Neutrophil (primary cell): ENCODE measurements around the gene NFIB.

Experiments used
- H3K27ac ChIP-seq: fragments of 200-600 bp; sonication (generic); 2 replicates; pipeline ENCODE4 v1.5.1; 2016; ENCODE audit warnings: mild to moderate bottlenecking, moderate library complexity
- H3K27me3 ChIP-seq: fragments of 200-600 bp; sonication (generic); 2 replicates; pipeline ENCODE4 v1.6.0; 2016; ENCODE audit warnings: mild to moderate bottlenecking
- H3K36me3 ChIP-seq: fragments of 200-600 bp; sonication (generic); 2 replicates; pipeline ENCODE4 v1.5.1; 2017
- H3K4me1 ChIP-seq, 2 experiments: fragments of 200-600 bp in 1 of 2; sonication (generic) in 1 of 2; 1 replicate in 1 of 2; 2 replicates in 1 of 2; pipeline versions ENCODE4 v1.5.1 to v1.6.1; 2013 to 2016; ENCODE audit warnings: low read depth in 1 of 2, low read length in 1 of 2, mild to moderate bottlenecking in 1 of 2, moderate library complexity in 1 of 2; ENCODE audit not compliant: control insufficient read depth in 1 of 2, insufficient read depth in 1 of 2
- H3K4me3 ChIP-seq, 2 experiments: fragments of 200-600 bp in 1 of 2; sonication (generic) in 1 of 2; 1 replicate in 1 of 2; 2 replicates in 1 of 2; pipeline ENCODE4 v1.5.1; 2013 to 2016; ENCODE audit warnings: low read depth in 1 of 2, low read length in 1 of 2, mild to moderate bottlenecking in 1 of 2, moderate library complexity in 1 of 2
- H3K9me3 ChIP-seq: fragments of 200-600 bp; sonication (generic); 2 replicates; pipeline ENCODE4 v1.5.1; 2016
- TF ChIP-seq, protein P1 (sequence below): fragments of 200-600 bp; sonication (generic); IDR thresholded peaks from 2 replicates; pipeline ENCODE4 v1.5.1; 2016; ENCODE audit warnings: antibody characterized with exemption

NFIB gene

DNA sequence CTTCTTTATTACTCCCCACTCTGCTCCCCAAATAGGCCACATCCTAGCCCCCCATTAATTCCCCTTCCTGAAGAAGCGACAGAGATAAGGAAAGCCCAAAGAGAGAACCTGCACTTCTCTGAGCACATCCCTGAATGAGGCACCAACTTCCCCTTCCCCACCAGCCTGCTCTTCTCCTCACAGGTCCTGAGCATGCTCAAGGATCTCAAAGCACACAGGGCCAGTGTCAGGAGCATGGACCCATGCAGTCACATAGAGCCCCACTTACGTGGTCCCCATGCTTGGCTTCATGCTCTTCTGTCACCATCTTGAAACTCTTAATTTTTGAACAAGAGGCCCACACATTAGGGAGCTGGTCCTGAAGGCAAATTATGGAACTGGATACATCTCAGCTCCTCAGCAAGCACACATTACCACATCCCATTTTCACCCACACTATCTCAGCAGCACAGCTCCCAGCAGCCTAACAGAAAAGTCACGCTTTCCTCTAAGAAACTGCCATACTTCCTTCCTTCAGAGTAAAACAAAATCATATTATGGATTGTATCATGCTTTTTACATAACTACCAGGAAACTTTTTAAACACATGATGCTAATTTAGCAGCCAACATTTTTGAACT lies 99.8 kb downstream of the NFIB start:
- no peak overlapping the region for H3K27ac ChIP-seq
- H3K36me3 ChIP-seq, result no peaks in the 10 kb centered on the region
- TF ChIP-seq, protein P1, sequence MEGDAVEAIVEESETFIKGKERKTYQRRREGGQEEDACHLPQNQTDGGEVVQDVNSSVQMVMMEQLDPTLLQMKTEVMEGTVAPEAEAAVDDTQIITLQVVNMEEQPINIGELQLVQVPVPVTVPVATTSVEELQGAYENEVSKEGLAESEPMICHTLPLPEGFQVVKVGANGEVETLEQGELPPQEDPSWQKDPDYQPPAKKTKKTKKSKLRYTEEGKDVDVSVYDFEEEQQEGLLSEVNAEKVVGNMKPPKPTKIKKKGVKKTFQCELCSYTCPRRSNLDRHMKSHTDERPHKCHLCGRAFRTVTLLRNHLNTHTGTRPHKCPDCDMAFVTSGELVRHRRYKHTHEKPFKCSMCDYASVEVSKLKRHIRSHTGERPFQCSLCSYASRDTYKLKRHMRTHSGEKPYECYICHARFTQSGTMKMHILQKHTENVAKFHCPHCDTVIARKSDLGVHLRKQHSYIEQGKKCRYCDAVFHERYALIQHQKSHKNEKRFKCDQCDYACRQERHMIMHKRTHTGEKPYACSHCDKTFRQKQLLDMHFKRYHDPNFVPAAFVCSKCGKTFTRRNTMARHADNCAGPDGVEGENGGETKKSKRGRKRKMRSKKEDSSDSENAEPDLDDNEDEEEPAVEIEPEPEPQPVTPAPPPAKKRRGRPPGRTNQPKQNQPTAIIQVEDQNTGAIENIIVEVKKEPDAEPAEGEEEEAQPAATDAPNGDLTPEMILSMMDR, result no peak
- no peak overlapping the region for H3K4me3 ChIP-seq
- H3K4me1 ChIP-seq, result no peaks in the 10 kb centered on the region
- no peaks in the 10 kb centered on the region for H3K9me3 ChIP-seq
- no peaks in the 10 kb centered on the region for H3K27me3 ChIP-seq

DNA sequence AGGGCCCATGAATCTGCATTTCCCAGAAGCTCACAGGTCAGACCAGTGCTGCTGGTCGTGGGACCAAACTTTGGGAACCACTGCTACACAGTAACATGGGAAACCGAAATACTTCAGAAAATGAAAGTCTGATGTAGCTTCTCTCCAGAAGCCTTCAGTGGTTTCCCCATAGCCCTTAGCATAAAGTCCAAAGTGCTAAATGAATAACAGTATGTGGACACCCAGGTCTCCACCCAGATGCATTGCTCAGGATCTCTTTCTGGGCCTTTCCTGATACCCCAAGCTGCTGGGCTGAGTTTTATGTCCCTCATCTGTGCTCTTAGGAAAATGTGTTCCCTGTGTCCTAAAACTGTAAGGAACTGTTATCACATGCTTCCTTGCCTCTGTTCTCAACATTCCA lies 100.4 kb downstream of the NFIB start:
- TF ChIP-seq, protein P1, result no peak
- Histone ChIP-seq H3K4me3 (no peak overlapping the region), H3K27me3 (no peaks in the 10 kb centered on the region), H3K9me3 (no peaks in the 10 kb centered on the region), H3K36me3 (no peaks in the 10 kb centered on the region), H3K27ac (no peak overlapping the region), H3K4me1 (no peaks in the 10 kb centered on the region)

DNA sequence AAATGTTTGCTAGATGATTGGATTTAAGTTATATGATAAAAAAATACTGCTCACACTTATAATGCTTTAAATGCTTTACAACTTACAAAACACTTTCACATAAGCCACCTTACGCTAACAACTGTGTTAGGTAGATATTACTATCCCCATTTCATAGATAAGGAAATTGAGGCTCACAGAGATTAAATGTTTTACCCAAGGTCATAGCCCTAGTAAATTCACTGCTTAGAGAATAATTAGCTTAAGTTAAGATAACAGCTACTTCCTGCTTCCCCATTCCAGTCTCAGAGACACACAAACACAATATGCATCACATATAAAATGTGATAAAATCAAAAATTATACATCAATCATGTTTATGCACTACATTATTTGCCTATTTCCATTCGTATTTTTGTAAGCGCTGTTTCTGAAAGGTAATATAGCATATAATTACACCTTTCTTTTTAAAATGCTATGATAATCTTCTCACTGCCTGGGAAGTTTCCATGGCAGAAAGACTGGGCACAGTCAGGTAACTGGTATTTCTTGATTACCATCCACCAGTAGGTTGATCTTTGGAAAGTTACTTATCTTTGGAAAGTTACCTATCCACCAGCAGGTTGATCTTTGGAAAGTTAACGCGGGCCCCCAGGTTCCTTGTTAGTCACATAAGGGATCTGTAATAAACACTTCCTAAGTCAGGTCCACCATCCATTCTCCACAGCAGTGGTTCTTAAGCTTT lies 101.1 kb downstream of the NFIB start:
- Histone ChIP-seq H3K36me3 (no peaks in the 10 kb centered on the region), H3K4me3 (no peak overlapping the region), H3K4me1 (no peaks in the 10 kb centered on the region), H3K27ac (no peak overlapping the region), H3K9me3 (no peaks in the 10 kb centered on the region), H3K27me3 (no peaks in the 10 kb centered on the region)
- TF ChIP-seq, protein P1, result no peak

DNA sequence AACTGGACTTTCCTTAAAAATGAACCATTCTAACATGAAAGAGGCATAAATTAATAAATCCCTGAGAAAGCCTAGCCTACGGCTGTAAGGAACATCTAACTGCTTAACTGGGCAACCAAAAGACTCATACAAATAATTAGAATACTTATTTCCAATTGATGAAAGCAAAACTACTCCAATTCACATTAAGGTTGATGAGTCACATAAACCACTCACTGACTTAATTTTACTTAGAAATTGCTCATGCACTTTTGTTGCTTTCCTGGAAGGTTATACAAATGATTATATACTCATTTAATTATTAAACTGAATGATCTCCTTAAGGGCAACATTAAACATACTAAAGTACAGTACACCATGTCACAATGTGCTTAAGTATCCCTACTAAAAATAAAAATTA lies 101.9 kb downstream of the NFIB start:
- Histone ChIP-seq H3K4me3 (no peak overlapping the region), H3K9me3 (no peaks in the 10 kb centered on the region), H3K27me3 (no peaks in the 10 kb centered on the region), H3K27ac (no peak overlapping the region), H3K4me1 (no peaks in the 10 kb centered on the region), H3K36me3 (no peaks in the 10 kb centered on the region)
- TF ChIP-seq, protein P1, result no peak

DNA sequence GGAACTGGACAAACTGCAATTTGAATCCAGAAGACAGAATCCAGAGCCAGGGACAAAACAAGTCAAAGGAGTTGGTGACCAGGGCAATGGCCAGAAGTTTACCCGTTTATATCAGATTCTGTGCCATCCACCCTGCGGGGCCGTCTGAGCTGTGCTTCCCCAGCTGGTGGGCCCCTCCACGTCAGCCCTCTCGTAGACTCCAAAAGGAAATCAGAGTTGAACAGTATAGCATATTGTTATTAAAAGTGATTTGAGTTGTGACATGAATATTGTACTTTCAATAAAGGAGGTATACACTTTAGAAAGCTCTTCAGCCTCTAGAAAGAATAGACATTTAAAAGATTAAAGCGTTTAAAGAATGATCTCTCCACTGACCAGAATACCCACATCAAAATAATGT lies 102.4 kb downstream of the NFIB start:
- no peaks in the 10 kb centered on the region for H3K36me3 ChIP-seq
- no peak overlapping the region for H3K27ac ChIP-seq
- H3K9me3 ChIP-seq, result no peaks in the 10 kb centered on the region
- no peaks in the 10 kb centered on the region for H3K4me1 ChIP-seq
- H3K4me3 ChIP-seq, result no peak overlapping the region
- H3K27me3 ChIP-seq, result no peaks in the 10 kb centered on the region
- TF ChIP-seq, protein P1, result no peak
